K562 (cell line): Measurements from ENCODE around the gene ZNF384. TPM values are rescaled to one million over a fixed set of nuclear protein-coding genes. Genes with fewer than 3 reads are reported as not detected.

Source experiments
- ARID1B ChIP-seq: fragments of 450-650 bp; IDR thresholded peaks from 2 replicates; pipeline ENCODE4 v1.6.1; 2016; ENCODE audit warnings: antibody characterized with exemption, mild to moderate bottlenecking, inconsistent platforms
- KDM1A ChIP-seq, 2 experiments: fragments of 450-650 bp; IDR thresholded peaks; 2 replicates each; pipeline ENCODE4 v1.6.1; 2016; ENCODE audit warnings: mild to moderate bottlenecking in 2 of 2
- MAZ ChIP-seq, 2 experiments: fragments of 450-650 bp in 1 of 2; sonication (generic) in 1 of 2; formaldehyde crosslinking; IDR thresholded peaks in 1 of 2; conservative IDR thresholded peaks in 1 of 2; 2 replicates each; pipeline versions ENCODE4 v1.4.0 to v1.5.0; 2020; ENCODE audit warnings: mild to moderate bottlenecking in 1 of 2, missing genetic modification reagents in 1 of 2
- NFRKB ChIP-seq: fragments of 450-650 bp; IDR thresholded peaks from 2 replicates; pipeline ENCODE4 v1.6.1; 2016; ENCODE audit warnings: low read depth
- PCBP1 ChIP-seq: fragments of 200-400 bp; formaldehyde crosslinking; IDR thresholded peaks from 2 replicates; pipeline ENCODE4 v1.6.1; 2018; ENCODE audit warnings: mild to moderate bottlenecking, low read depth, low read length; ENCODE audit not compliant: poor library complexity, severe bottlenecking
- SOX6 ChIP-seq: fragments of 450-650 bp; IDR thresholded peaks from 2 replicates; pipeline ENCODE4 v1.6.1; 2014; ENCODE audit warnings: mild to moderate bottlenecking
- ZFX ChIP-seq: sonication (generic); formaldehyde crosslinking; IDR thresholded peaks from 2 replicates; pipeline ENCODE4 v1.8.0; 2022; ENCODE audit warnings: mild to moderate bottlenecking, missing genetic modification reagents, moderate library complexity
- ZNF263 ChIP-seq: sonication (generic); formaldehyde crosslinking; IDR thresholded peaks from 2 replicates; pipeline ENCODE4 v1.8.0; 2022; ENCODE audit warnings: mild to moderate bottlenecking, missing genetic modification reagents, borderline replicate concordance
- ZNF444 ChIP-seq: fragments of 250-450 bp; sonication (Bioruptor Pico); IDR thresholded peaks from 2 replicates; pipeline ENCODE4 v1.4.0; 2020; ENCODE audit warnings: mild to moderate bottlenecking, moderate library complexity
- polyA plus RNA-seq, 8 experiments: library from polyadenylated mRNA; depleted of rRNA in 4 of 8; stranded (reverse) in 5 of 8; unstranded in 3 of 8; fragments of >200 nt; fragmentation: Nextera tagmentation in 2 of 8; fragmentation: Illumina TruSeq in 1 of 8; extraction: Ambion mirVana in 2 of 8; extraction: Trizol in 1 of 8; gene quantifications; 2 replicates each; pipeline versions ENCODE4 v1.2.1 to v1.2.3, GENCODE V29; 2011 to 2014; ENCODE audit warnings: inconsistent platforms in 1 of 8, missing spikeins in 1 of 8
- total RNA-seq, 7 experiments: library from RNA; depleted of rRNA in 6 of 7; stranded (reverse); fragments of >200 nt in 6 of 7; fragmentation: Illumina TruSeq in 2 of 7; extraction: Trizol in 2 of 7; gene quantifications; 2 replicates each; pipeline versions ENCODE4 v1.2.1 to v1.2.3, GENCODE V29; 2011 to 2021; ENCODE audit warnings: low replicate concordance in 1 of 7
- TF ChIP-seq, protein P1 (sequence below): fragments of 200-800 bp; sonication (Bioruptor generic); IDR thresholded peaks from 2 replicates; pipeline ENCODE4 v1.6.1; 2017; ENCODE audit warnings: missing genetic modification characterization, missing compliant biosample characterization

ZNF384 gene
- total and polyA plus RNA-seq, 9 of the 15 experiments (the other 6 are each of a cell fraction or from before 2014, with no cell fraction given) = 0.36 to 64.8 (median 21.3) TPM

DNA sequence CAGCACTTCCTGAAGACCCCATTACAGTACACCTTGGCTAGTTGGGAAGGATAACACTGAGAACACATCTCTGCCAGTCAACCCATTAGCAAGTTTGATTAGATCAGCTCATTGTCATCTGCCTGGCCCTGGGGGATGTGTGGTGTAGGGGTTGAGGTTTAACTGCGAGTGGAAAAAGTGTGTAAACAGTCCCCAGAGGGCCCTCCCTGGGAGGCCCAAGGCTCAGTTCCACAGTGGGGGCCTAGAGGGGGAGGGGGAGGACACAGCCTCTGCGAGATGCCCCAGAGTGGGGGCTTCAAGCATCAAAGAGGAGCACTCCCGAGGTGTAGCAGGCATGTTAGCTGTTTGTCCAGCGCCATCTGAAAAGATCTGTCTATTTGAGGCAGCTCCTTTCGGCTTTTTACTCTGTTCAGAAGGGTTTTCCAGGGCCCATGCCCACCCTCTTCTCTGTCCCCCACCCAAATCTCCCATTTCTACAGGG lies 53.8 kb downstream of the ZNF384 start (continued):
- TF ChIP-seq, protein P1, sequence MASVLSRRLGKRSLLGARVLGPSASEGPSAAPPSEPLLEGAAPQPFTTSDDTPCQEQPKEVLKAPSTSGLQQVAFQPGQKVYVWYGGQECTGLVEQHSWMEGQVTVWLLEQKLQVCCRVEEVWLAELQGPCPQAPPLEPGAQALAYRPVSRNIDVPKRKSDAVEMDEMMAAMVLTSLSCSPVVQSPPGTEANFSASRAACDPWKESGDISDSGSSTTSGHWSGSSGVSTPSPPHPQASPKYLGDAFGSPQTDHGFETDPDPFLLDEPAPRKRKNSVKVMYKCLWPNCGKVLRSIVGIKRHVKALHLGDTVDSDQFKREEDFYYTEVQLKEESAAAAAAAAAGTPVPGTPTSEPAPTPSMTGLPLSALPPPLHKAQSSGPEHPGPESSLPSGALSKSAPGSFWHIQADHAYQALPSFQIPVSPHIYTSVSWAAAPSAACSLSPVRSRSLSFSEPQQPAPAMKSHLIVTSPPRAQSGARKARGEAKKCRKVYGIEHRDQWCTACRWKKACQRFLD (CRISPR knock-in tag) = no peak
- TF ChIP-seq ZNF444 (peak; percentile 84; the same call in 1 of the 2 replicates), SOX6 (peak; percentile 51), MAZ (CRISPR knock-in tag; conservative IDR thresholded peaks at IDR 0.05 in 1 of 2, IDR thresholded peaks at IDR 0.05 in 1 of 2) (peak in 1 of 2 experiments; percentile 28; a peak in 1 of 4 replicates), PCBP1 (no peak), ZFX (CRISPR knock-in tag) (peak; percentile 50; the same call in 1 of the 2 replicates), ZNF263 (CRISPR knock-in tag) (peak; percentile 84), NFRKB (0 out of 2 replicates have a peak, but pooled peaks have one; percentile 11), ARID1B (peak; percentile 24; the same call in 1 of the 2 replicates), KDM1A (IDR thresholded peaks at IDR 0.05) (peak in 1 of 2 experiments; percentile 69; a peak in 2 of 4 replicates)
